GM15510 (cell line): Measurements from ENCODE around the gene CSRP3.

ENCODE experiments used
- POLR2A ChIP-seq: IDR thresholded peaks from 3 replicates; pipeline ENCODE4 v1.6.1; 2011; ENCODE audit warnings: borderline replicate concordance; ENCODE audit not compliant: insufficient read length; ENCODE audit errors: extremely low read depth

The CSRP3 gene

GRCh38 chr11:19208959-19209546, 7.3 kb upstream of the CSRP3 start:
- TF ChIP-seq POLR2A = no peak

GRCh38 chr11:19208181-19208580, 6.4 kb upstream of the CSRP3 start:
- TF ChIP-seq POLR2A = no peak

GRCh38 chr11:19204836-19205235, 3.1 kb upstream of the CSRP3 start:
- no peak for TF ChIP-seq POLR2A

DNA sequence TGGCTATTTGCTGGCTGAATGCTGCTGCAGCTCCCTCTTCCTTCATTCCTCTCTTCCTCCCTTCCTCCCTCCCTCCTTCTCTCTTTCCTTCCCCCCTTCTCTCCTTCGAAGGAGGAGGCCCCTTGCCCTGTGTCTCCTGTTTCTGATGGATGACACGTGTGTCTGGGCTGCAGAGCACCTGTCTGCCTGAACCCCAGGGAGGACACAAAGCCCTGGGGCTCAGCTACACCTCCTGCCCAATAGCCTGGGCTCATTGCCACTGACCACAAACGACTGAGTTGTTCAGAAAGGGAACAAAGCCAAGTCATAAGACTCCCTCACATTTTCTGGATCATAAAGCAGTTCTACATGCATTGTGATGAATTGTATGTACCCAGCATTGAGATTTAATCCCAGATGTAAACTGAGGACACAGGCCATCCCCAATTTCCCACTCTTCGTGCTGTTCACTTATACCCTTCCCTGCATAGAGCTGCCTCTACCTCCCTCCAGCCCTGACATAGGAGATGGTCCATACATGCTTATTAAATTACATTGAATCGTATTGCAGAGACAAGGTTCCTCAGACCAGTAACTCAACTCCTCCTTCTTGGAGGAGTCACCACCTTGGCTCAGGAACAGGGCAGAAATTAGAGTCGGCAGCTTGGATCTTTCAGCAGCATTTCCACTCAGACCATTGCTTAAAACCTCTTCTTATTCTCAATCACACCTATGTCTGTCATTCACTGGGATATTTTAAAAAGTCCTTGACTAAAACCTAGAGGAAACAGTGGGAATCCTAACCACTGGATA, 1.2 kb downstream of the CSRP3 start:
- no peak for TF ChIP-seq POLR2A

- TF ChIP-seq POLR2A = no peak
Observed at GRCh38 chr11:19199771-19200170, 2.0 kb downstream of the CSRP3 start.

DNA sequence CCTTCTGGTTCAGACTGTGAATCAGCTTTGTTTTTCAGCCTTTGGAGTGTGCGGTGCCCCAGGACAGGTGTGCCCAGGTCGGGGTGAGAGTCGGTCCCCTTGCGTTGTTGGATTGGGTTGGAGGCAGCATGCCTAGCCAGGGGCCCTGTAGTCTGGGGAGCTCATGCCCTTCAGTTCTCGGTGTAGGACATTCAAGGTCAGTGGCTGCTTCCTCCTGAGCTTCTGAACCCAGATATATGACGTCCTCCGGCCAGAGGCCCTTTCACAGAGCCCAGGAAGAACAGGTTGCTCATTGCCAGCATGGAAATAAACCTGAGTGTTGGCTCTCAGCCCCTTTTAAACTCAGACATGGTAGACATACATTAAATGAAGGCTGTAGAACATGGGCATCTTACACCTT, 2.7 kb downstream of the CSRP3 start:
- no peak for TF ChIP-seq POLR2A

DNA sequence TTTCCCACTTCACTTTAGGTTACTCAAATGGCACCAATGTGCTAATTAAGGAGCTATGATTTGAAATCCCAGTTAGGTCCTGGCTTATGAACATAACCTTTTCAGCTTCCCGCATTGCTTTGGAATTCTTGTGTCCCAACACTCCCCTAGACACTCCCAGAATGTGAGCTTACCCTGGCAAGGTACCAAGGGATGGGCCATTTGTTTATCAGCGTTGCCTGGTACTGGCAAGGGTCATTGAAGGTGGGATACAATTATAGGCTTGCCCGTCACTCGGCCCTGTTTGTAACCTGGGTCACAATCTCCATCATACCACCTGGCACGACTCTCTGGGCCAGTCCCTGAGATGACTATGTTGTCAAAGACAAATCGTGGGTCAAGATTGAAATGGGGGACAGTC, 5.4 kb downstream of the CSRP3 start:
- no peak for TF ChIP-seq POLR2A

DNA sequence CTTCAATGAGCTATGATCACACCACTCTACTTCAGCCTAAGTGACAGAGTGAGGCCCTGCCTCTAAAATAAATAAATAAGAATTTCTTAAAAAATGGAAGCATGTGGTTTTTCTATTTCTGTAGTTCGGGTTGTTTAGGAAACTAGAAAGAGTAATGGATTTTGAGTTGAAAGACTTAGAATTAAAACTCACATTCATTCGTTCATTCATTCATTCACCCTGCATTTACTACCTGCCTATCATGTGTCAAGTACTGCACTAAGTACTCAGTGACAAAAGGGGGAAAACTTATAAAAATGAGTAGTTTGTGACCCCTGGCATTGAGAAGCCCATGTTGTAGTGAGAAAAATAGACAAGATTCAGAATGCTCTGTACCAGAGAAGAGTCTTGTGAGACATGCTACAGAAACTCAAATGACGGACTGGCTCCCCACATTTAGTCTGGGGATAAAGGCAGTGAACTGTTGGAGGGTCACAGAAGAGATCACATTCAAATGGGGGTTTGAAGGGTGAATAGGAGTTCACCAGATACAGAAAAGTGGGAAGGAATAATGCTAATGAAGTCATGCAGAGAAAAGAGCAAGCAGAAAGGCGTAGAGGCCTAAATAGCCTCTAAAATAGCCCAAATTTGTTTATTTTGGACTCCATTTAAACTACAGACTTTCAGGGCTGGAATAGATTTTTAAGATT, 7.0 kb downstream of the CSRP3 start:
- no peak for TF ChIP-seq POLR2A

- no peak for TF ChIP-seq POLR2A
Observed at GRCh38 chr11:19193916-19194315, 7.9 kb downstream of the CSRP3 start.

DNA sequence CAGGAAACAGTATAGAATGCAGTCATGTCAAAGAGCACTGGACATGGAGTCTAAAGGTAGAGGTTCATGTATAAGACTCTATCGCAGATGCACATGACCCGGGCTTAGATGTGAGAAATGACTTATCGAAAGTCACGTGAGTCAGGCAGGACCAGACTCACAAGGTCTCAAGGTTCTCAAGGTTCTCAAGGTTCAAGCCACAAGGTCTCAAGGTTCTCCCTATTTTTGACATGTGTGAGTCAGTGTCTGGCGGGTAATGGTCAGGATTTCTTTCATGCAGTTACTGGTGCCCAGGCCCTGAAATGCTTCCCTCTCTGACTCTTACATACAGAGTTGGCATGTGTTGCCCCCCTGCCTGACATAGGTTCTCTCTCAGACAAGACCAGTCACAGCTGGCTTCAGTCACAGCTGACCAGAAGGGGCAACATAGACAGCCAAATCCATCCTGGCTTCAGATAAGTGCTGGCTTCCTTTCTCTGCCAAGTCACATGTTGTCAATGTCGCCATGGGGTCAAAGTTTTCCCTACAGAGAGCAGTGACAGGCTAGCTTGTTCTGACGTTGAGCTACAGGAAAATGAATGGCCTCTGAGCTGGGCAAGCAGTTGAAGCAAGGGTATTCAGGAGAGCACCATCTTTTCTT, 10.1 kb downstream of the CSRP3 start:
- no peak for TF ChIP-seq POLR2A

DNA sequence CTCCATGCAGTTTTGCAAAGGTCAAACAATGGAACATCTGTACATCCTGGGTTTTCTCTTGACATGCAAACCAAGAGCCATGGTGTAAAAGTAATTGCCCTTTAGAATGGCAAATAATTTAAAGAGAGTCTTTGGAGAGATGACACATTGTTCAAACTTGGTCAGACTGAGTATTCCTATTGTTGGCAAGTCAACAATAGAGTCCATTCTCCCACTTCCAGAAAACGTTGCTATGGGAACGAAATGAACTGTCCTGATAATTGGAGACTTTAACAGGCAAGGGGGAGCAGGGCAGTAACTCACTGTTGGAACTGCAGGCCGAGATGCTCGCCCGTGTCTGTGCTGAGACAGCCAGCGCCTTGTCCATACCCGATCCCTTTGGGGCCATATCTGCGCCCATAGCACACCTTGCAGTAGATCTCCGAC, 13.9 kb downstream of the CSRP3 start:
- TF ChIP-seq POLR2A = no peak

DNA sequence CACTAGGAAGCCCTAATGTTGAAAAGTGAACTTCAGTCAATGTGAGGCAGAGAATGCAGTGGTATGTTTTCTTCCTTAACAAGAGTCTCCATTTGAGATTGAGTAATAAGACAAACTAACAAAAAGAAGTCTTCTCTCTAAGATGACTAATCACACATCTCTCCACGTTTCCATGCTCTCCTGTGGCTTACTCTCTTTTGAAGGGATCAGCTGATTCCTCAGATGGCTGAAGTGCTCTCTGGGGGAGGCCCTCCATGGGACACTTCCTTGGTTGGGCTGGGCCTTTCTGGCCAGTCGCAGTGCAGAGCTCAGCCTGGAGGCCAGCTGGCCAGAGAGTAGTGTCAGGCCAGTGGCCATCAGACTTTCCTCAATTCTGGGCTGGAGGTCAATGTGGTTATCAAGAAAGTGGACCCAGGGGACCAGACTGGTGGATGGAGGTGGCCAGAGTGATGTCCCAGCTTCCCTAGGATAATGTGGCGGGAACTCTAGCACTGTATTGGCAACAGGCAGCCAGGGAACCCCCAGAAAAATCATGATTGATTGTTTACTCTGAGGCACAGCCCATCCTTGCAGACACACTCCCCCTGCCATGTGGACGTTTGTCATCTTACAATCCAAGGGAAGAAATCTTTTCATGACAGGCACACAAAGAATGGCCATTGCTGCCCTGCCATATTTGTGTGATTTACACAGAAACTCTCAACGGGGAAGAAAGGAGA, 14.5 kb downstream of the CSRP3 start:
- TF ChIP-seq POLR2A = no peak

- no peak for TF ChIP-seq POLR2A
Observed at GRCh38 chr11:19185516-19186052, 16.2 kb downstream of the CSRP3 start.

DNA sequence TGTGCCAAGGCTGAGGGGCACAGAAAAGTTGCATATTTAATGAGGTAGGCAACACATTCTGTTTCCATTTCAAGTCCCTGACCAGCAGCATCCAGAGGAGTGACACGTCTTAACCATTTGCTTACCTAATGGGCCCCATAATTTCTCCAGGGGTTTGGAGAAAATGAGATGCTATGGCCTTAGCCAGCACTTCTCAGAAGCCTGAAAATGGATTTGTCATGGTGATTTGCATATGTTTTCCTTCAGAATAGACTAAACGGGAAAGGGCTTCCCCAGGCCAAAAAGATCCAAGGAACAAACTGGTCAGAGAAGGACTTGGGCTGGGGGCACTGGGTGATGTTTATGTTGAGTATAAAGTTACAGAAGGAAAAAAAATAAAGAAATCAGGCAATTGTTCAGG, 16.7 kb downstream of the CSRP3 start:
- no peak for TF ChIP-seq POLR2A

DNA sequence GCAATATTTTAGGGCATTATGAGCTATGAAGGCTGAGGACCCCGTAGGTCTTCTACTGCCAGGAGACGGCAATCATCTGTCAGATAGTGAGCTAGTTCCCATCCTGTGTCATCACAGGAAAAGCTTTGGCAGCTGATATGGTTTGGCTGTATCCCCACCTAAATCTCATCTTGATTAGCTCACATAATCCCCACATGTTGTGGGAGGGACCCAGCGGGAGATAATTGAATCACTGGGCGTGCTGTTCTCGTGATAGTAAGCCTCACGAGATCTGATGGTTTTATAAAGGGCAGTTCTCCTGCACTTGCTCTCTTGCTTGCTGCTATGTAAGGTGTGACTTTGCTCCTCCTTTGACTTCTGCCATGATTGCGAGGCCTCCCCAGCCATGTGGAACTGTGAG, 18.1 kb downstream of the CSRP3 start:
- no peak for TF ChIP-seq POLR2A

- no peak for TF ChIP-seq POLR2A
Observed at GRCh38 chr11:19181531-19182261, 20.1 kb downstream of the CSRP3 start.
